GM21367 (cell line): ENCODE measurements around the gene SLX9.

ENCODE experiments used
- ATAC-seq: cut with Tn5 transposase; IDR thresholded peaks from one replicate; pipeline ENCODE4 v1.9.1; 2021; ENCODE audit not compliant: unreplicated experiment

The SLX9 gene

GRCh38 chr21:44913425-44914175 lies 26.2 kb upstream of the SLX9 start:
- no peak for ATAC-seq

GRCh38 chr21:44914176-44914874 lies 25.5 kb upstream of the SLX9 start:
- peak; percentile 52 for ATAC-seq

GRCh38 chr21:44916965-44917364 lies 22.9 kb upstream of the SLX9 start:
- no peak for ATAC-seq

GRCh38 chr21:44917446-44918106 lies 22.3 kb upstream of the SLX9 start:
- no peak for ATAC-seq

GRCh38 chr21:44918107-44918470 lies 21.7 kb upstream of the SLX9 start:
- no peak for ATAC-seq

GRCh38 chr21:44918581-44919033 lies 21.2 kb upstream of the SLX9 start:
- ATAC-seq, result no peak

GRCh38 chr21:44919111-44919912 lies 20.5 kb upstream of the SLX9 start:
- ATAC-seq, result no peak

GRCh38 chr21:44919913-44920693 lies 19.7 kb upstream of the SLX9 start:
- ATAC-seq, result peak; percentile 14

GRCh38 chr21:44920694-44921604 lies 18.9 kb upstream of the SLX9 start, which contains the start of gene ITGB2:
Gene ITGB2 (minus strand): TSS chr21:44920899. CDS start chr21:44910782, 10,117 bp downstream.
- ATAC-seq, result peak; percentile 47

- ATAC-seq, result no peak
Measured at GRCh38 chr21:44921928-44922327, 17.9 kb upstream of the SLX9 start.

GRCh38 chr21:44923480-44924084 lies 16.2 kb upstream of the SLX9 start:
- no peak for ATAC-seq

- no peak for ATAC-seq
Measured at GRCh38 chr21:44924606-44925377, 15.0 kb upstream of the SLX9 start.

GRCh38 chr21:44925378-44925755 lies 14.5 kb upstream of the SLX9 start:
- ATAC-seq, result no peak

- ATAC-seq, result no peak
Measured at GRCh38 chr21:44926331-44927101, 13.3 kb upstream of the SLX9 start.

GRCh38 chr21:44927259-44927586 lies 12.6 kb upstream of the SLX9 start:
- no peak for ATAC-seq

- no peak for ATAC-seq
Measured at GRCh38 chr21:44927587-44928461, 12.0 kb upstream of the SLX9 start.
